Left ventricle myocardium inferior (tissue), 1 donor: ENCODE measurements around the gene LRRC38. TPM values are rescaled to one million over a fixed set of nuclear protein-coding genes. Genes with fewer than 3 reads are reported as not detected.

Source experiments
- DNase-seq: peaks from one replicate; pipeline ENCODE4 v3.0.0-alpha.2; 2020
- H3K27ac ChIP-seq: fragments of 200-600 bp; replicated peaks from 2 replicates; pipeline ENCODE4 v1.8.0; 2021
- H3K27me3 ChIP-seq: fragments of 200-600 bp; 2 replicates; pipeline ENCODE4 v1.8.0; 2021; ENCODE audit warnings: low read depth
- H3K36me3 ChIP-seq: fragments of 200-600 bp; 2 replicates; pipeline ENCODE4 v1.8.0; 2021
- H3K4me1 ChIP-seq: fragments of 200-600 bp; 2 replicates; pipeline ENCODE4 v1.8.0; 2021
- H3K4me3 ChIP-seq: fragments of 200-600 bp; 2 replicates; pipeline ENCODE4 v1.8.0; 2021; ENCODE audit warnings: mild to moderate bottlenecking, moderate library complexity
- H3K9me3 ChIP-seq: fragments of 200-600 bp; replicated peaks from 2 replicates; pipeline ENCODE4 v1.8.0; 2021
- intact Hi-C: fragments of 100-400 bp; cut with micrococcal nuclease; formaldehyde crosslinking; loops from one replicate; pipeline ENCODE4 v1.11.0; 2022
- total RNA-seq: library from RNA; stranded (reverse); fragmentation: NEBNext Ultra II Directional; extraction: Animal tissue kit (Norgen Biotek cat#: 25700); gene quantifications from one replicate; pipeline ENCODE4 v1.2.1, GENCODE V29; 2021
- TF ChIP-seq, protein P1 (sequence below): fragments of 200-600 bp; IDR thresholded peaks from 2 replicates; pipeline ENCODE4 v1.8.0; 2021; ENCODE audit warnings: antibody characterized with exemption, mild to moderate bottlenecking, borderline replicate concordance
- donor health status: DM: no; HTN: yes; CAD: no; lungs with severe emphysema.

LRRC38 gene
- total RNA-seq, 1 donor from 2014 or later = 0.30 TPM

GRCh38 chr1:13432251-13432650 lies 81.6 kb downstream of the LRRC38 start:
- peaks cover 35% of the 10 kb centered on the region for H3K27me3 ChIP-seq
- TF ChIP-seq, protein P1, sequence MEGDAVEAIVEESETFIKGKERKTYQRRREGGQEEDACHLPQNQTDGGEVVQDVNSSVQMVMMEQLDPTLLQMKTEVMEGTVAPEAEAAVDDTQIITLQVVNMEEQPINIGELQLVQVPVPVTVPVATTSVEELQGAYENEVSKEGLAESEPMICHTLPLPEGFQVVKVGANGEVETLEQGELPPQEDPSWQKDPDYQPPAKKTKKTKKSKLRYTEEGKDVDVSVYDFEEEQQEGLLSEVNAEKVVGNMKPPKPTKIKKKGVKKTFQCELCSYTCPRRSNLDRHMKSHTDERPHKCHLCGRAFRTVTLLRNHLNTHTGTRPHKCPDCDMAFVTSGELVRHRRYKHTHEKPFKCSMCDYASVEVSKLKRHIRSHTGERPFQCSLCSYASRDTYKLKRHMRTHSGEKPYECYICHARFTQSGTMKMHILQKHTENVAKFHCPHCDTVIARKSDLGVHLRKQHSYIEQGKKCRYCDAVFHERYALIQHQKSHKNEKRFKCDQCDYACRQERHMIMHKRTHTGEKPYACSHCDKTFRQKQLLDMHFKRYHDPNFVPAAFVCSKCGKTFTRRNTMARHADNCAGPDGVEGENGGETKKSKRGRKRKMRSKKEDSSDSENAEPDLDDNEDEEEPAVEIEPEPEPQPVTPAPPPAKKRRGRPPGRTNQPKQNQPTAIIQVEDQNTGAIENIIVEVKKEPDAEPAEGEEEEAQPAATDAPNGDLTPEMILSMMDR = no peak
- no peaks in the 10 kb centered on the region for H3K36me3 ChIP-seq
- no peak for DNase-seq
- no peak overlapping the region for H3K27ac ChIP-seq
- no peak overlapping the region for H3K4me3 ChIP-seq
- peaks cover 6% of the 10 kb centered on the region for H3K4me1 ChIP-seq
- H3K9me3 ChIP-seq = peaks cover 10% of the 10 kb centered on the region
- intact Hi-C loops = no loop called here

DNA sequence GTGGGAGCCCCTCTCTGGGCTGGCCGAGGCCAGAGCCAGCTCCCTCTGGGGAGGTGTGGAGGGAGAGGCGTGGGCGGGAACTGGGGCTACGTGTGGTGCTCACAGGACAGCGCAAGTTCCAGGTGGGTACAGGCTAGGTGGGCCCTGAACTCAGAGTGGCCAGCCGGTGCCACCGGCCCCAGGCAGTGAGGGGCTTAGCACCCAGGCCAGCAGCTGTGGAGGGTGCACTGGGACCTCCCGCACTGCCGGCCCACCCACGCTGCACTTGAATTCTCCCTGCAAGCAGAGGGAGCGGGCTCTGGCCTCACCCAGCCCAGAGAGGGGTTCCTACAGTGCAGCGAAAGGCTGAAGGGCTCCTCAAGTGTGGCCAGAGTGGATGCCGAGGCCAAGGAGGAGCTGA lies 83.3 kb downstream of the LRRC38 start:
- peaks cover 36% of the 10 kb centered on the region for H3K27me3 ChIP-seq
- H3K9me3 ChIP-seq = peaks cover 10% of the 10 kb centered on the region
- H3K4me3 ChIP-seq = no peak overlapping the region
- H3K4me1 ChIP-seq = peaks cover 4% of the 10 kb centered on the region
- no peak overlapping the region for H3K27ac ChIP-seq
- TF ChIP-seq, protein P1 = no peak
- no peak for DNase-seq
- intact Hi-C loops = no loop called here
- no peaks in the 10 kb centered on the region for H3K36me3 ChIP-seq

Other genes starting within 250 kb of the LRRC38 start
- gene PRAMEF8, start 228.9 kb downstream of the LRRC38 start, total RNA-seq = not detected
- not detected for gene PRAMEF33, start 210.5 kb downstream of the LRRC38 start, total RNA-seq
- not detected for gene PRAMEF15, start 198.4 kb downstream of the LRRC38 start, total RNA-seq
- not detected for gene PRAMEF14, start 166.9 kb downstream of the LRRC38 start, total RNA-seq
- not detected for gene PRAMEF19, start 142.1 kb downstream of the LRRC38 start, total RNA-seq
- not detected for gene PRAMEF17, start 124.4 kb downstream of the LRRC38 start, total RNA-seq
- not detected for gene PRAMEF20, start 103.6 kb downstream of the LRRC38 start, total RNA-seq
- gene PDPN, start 69.8 kb upstream of the LRRC38 start, total RNA-seq = 16.7 TPM
- gene PRDM2, start 186.2 kb upstream of the LRRC38 start, total RNA-seq = 36.1 TPM